Measurements from ENCODE around the gene UBR2. TPM values are rescaled to one million over a fixed set of nuclear protein-coding genes. Genes with fewer than 3 reads are reported as not detected.

Gene UBR2
- total and polyA plus RNA-seq, 2 of the 13 experiments (the other 11 are each of a cell fraction or from before 2014, with no cell fraction given) = 17.6 to 29.3 TPM

DNA sequence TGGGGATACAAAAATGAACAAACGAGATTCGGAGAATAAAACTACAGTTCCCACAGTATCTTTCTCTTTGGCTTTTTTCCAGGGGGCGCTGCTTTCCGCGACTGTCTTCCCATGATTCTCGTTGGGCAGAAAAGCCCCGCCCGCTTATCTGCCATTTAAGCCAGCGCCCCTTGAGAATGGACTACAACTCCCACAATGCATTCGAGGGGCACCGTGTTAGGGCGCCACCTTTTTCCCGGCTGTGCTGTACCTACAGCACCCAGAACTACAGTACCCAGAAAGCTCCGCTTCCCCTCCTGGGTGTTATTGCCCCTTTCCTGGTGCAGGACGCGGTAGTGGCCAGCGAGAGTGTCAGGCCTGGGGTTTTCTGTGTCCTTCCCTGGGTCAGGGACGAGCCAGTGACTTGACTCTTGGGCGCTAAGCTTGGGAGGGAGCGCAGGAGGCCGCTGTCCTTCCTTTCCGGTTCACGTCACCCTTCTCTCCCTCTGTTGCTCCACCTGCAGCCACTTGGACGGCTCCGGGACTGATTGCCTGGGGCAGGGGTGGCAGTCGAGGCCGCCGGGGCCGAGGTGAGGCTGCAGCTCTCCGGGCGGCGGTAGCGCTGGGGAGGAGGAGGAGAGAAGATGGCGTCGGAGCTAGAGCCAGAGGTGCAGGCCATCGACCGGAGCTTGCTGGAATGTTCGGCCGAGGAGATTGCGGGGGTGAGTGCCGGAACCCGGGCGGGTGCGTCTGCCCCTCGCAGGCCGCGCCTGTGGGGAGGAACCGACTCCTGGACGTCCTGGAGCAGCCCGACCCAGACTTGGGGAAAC lies at the start of gene UBR2 (continued):
- TF ChIP-seq RAD51 (IDR thresholded peaks at IDR 0.05; ENCODE audit: borderline replicate concordance) = no peak
- TF ChIP-seq ZFY (CRISPR knock-in tag; IDR thresholded peaks at IDR 0.05) = peak; percentile 99
- 0 out of 2 replicates have a peak, but pooled peaks have one; percentile 16 for TF ChIP-seq ISX (CRISPR knock-in tag; conservative IDR thresholded peaks at IDR 0.05)
- no peak for TF ChIP-seq KDM1A (CRISPR knock-in tag; IDR thresholded peaks at IDR 0.05)
- TF ChIP-seq NONO (IDR thresholded peaks at IDR 0.05) = no peak
- TF ChIP-seq NONO (CRISPR knock-in tag; conservative IDR thresholded peaks at IDR 0.05) = peak; percentile 98
- peak; percentile 89 for TF ChIP-seq REL (CRISPR knock-in tag; conservative IDR thresholded peaks at IDR 0.05)
- peak; percentile 67; the same call in 1 of the 2 replicates for TF ChIP-seq HIC2 (CRISPR knock-in tag; IDR thresholded peaks at IDR 0.05; ENCODE audit: low read depth)
- TF ChIP-seq, protein P1, sequence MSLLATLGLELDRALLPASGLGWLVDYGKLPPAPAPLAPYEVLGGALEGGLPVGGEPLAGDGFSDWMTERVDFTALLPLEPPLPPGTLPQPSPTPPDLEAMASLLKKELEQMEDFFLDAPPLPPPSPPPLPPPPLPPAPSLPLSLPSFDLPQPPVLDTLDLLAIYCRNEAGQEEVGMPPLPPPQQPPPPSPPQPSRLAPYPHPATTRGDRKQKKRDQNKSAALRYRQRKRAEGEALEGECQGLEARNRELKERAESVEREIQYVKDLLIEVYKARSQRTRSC (CRISPR knock-in tag; IDR thresholded peaks at IDR 0.05; ENCODE audit: low read depth) = no peak
- peak; percentile 94; the same call in 1 of the 2 replicates for TF ChIP-seq ZNF331 (CRISPR knock-in tag; IDR thresholded peaks at IDR 0.05)
- TF ChIP-seq AGO1 (IDR thresholded peaks at IDR 0.05; ENCODE audit: low read depth, low read length, poor library complexity, severe bottlenecking) = peak; percentile 82
- TF ChIP-seq TRIM24 (CRISPR knock-in tag; IDR thresholded peaks at IDR 0.05) = no peak
- TF ChIP-seq PAWR (CRISPR knock-in tag; IDR thresholded peaks at IDR 0.05; ENCODE audit: borderline replicate concordance) = no peak
- TF ChIP-seq PHF20 (CRISPR knock-in tag; IDR thresholded peaks at IDR 0.05) = peak; percentile 73
- peak; percentile 90 for TF ChIP-seq ZNF430 (CRISPR knock-in tag; IDR thresholded peaks at IDR 0.05)
- TF ChIP-seq KAT2B (IDR thresholded peaks at IDR 0.05; ENCODE audit: borderline replicate concordance, low read depth, low read length) = no peak; the same call in 1 of the 2 replicates
- peak; percentile 90; the same call in 1 of the 2 replicates for TF ChIP-seq ZNF776 (CRISPR knock-in tag; IDR thresholded peaks at IDR 0.05)
- peak; percentile 79 for TF ChIP-seq MIER2 (CRISPR knock-in tag; IDR thresholded peaks at IDR 0.05)
- 0 out of 2 replicates have a peak, but pooled peaks have one; percentile 74 for TF ChIP-seq TBP (CRISPR knock-in tag; IDR thresholded peaks at IDR 0.05)
- TF ChIP-seq NFIB (CRISPR knock-in tag; IDR thresholded peaks at IDR 0.05; ENCODE audit: borderline replicate concordance) = no peak
- TF ChIP-seq TCF12 (IDR thresholded peaks at IDR 0.05) = no peak
- TF ChIP-seq TCF12 (CRISPR knock-in tag; IDR thresholded peaks at IDR 0.05) = no peak
- TF ChIP-seq BRD4 (CRISPR knock-in tag; IDR thresholded peaks at IDR 0.05) = peak; percentile 89
- TF ChIP-seq ZNF616 (CRISPR knock-in tag; IDR thresholded peaks at IDR 0.05; ENCODE audit: low read depth) = peak; percentile 66; the same call in 1 of the 2 replicates
- peak; percentile 88 for TF ChIP-seq YY1 (IDR thresholded peaks at IDR 0.05; ENCODE audit: insufficient read depth, insufficient replicate concordance, low read depth, low read length)
- peak; percentile 80; the same call in 1 of the 2 replicates for TF ChIP-seq ZBTB34 (CRISPR knock-in tag; IDR thresholded peaks at IDR 0.05)
- peak; percentile 92 for TF ChIP-seq RXRA (CRISPR knock-in tag; IDR thresholded peaks at IDR 0.05)
